Liver (tissue), 9 donors: ENCODE data around the gene SLTM. TPM values are rescaled to one million over a fixed set of nuclear protein-coding genes. Genes with fewer than 3 reads are reported as not detected.

Source experiments
- DNase-seq: peaks from one replicate; pipeline ENCODE4 v3.0.0-alpha.2; 2017; ENCODE audit warnings: low spot score
- H3K27ac ChIP-seq, 2 donors: one replicate each; pipeline ENCODE4 v1.7.0; 2013; ENCODE audit warnings: inconsistent platforms in 2 of 2, low read length in 2 of 2, control low read depth in 1 of 2, low read depth in 1 of 2, mild to moderate bottlenecking in 1 of 2
- H3K27me3 ChIP-seq, 4 donors: one replicate each; pipeline versions ENCODE4 v1.6.1 to v1.7.0; 2013; ENCODE audit warnings: low read length in 3 of 4, inconsistent platforms in 1 of 4, mild to moderate bottlenecking in 1 of 4, moderate library complexity in 1 of 4; ENCODE audit not compliant: control insufficient read depth in 4 of 4, insufficient read depth in 4 of 4
- H3K36me3 ChIP-seq, 4 donors: one replicate each; pipeline versions ENCODE4 v1.6.1 to v1.7.0; 2013; ENCODE audit warnings: low read length in 3 of 4, mild to moderate bottlenecking in 3 of 4, low read depth in 1 of 4, moderate library complexity in 1 of 4; ENCODE audit not compliant: control insufficient read depth in 4 of 4, insufficient read depth in 3 of 4
- H3K4me1 ChIP-seq, 4 donors: one replicate each; pipeline versions ENCODE4 v1.6.1 to v1.7.0; 2013; ENCODE audit warnings: low read length in 3 of 4, mild to moderate bottlenecking in 3 of 4, moderate library complexity in 1 of 4; ENCODE audit not compliant: control insufficient read depth in 4 of 4, insufficient read depth in 4 of 4
- H3K4me3 ChIP-seq, 3 donors: one replicate each; pipeline versions ENCODE4 v1.6.1 to v1.7.0; 2013; ENCODE audit warnings: low read length in 3 of 3, control low read depth in 1 of 3, low read depth in 1 of 3, mild to moderate bottlenecking in 1 of 3
- H3K9ac ChIP-seq, 2 donors: one replicate each; pipeline ENCODE4 v1.7.0; 2013; ENCODE audit warnings: low read length in 2 of 2, mild to moderate bottlenecking in 2 of 2, moderate library complexity in 2 of 2, control low read depth in 1 of 2, low read depth in 1 of 2
- H3K9me3 ChIP-seq, 4 donors: one replicate each; pipeline versions ENCODE4 v1.6.1 to v1.7.0; 2013; ENCODE audit warnings: low read length in 3 of 4; ENCODE audit not compliant: control insufficient read depth in 4 of 4
- ATF3 ChIP-seq: IDR thresholded peaks from 2 replicates; pipeline ENCODE4 v1.6.1; 2016; ENCODE audit warnings: antibody characterized with exemption
- CTCF ChIP-seq: fragments of 150-350 bp; IDR thresholded peaks from 2 replicates; pipeline ENCODE4 v1.5.1; 2017; ENCODE audit warnings: improper control_type of control experiment, low read depth, low read length; ENCODE audit not compliant: missing input control
- FOXA1 ChIP-seq: IDR thresholded peaks from 2 replicates; pipeline ENCODE4 v1.6.1; 2016; ENCODE audit warnings: antibody characterized with exemption
- HNF4G ChIP-seq: IDR thresholded peaks from 2 replicates; pipeline ENCODE4 v1.6.1; 2016; ENCODE audit warnings: antibody characterized with exemption
- JUND ChIP-seq, 2 donors: IDR thresholded peaks; 2 replicates each; pipeline ENCODE4 v1.6.1; 2016; ENCODE audit warnings: antibody characterized with exemption in 2 of 2
- NR2F2 ChIP-seq: IDR thresholded peaks from 2 replicates; pipeline ENCODE4 v1.6.1; 2016; ENCODE audit warnings: antibody characterized with exemption
- RAD21 ChIP-seq, 2 donors: IDR thresholded peaks; 2 replicates each; pipeline ENCODE4 v1.6.1; 2016; ENCODE audit warnings: antibody characterized with exemption in 2 of 2, mild to moderate bottlenecking in 2 of 2
- RXRA ChIP-seq, 2 donors: IDR thresholded peaks; 2 replicates each; pipeline ENCODE4 v1.6.1; 2017 to 2018; ENCODE audit warnings: antibody characterized with exemption in 2 of 2, mild to moderate bottlenecking in 1 of 2
- SP1 ChIP-seq: IDR thresholded peaks from 2 replicates; pipeline ENCODE4 v1.6.1; 2018; ENCODE audit warnings: antibody characterized with exemption, mild to moderate bottlenecking
- TAF1 ChIP-seq: conservative IDR thresholded peaks from 2 replicates; pipeline ENCODE4 v1.6.1; 2016; ENCODE audit warnings: antibody characterized with exemption, mild to moderate bottlenecking
- YY1 ChIP-seq: IDR thresholded peaks from 2 replicates; pipeline ENCODE4 v1.6.1; 2016; ENCODE audit warnings: antibody characterized with exemption, mild to moderate bottlenecking
- polyA plus RNA-seq, 2 donors: library from polyadenylated mRNA; stranded (reverse) in 1 of 2; unstranded in 1 of 2; fragments of 200-250 nt in 1 of 2; fragments of >200 nt in 1 of 2; fragmentation: Nextera tagmentation in 1 of 2; extraction: Ambion mirVana in 1 of 2; gene quantifications; one replicate each; pipeline versions ENCODE4 v1.2.1 to v1.2.3, GENCODE V29; 2013 to 2015
- total RNA-seq, 2 donors: library from RNA; depleted of rRNA; stranded (reverse); fragments of >200 nt; gene quantifications; one replicate each; pipeline ENCODE4 v1.2.3, GENCODE V29; 2014
- TF ChIP-seq, protein P1 (sequence below): IDR thresholded peaks from 2 replicates; pipeline ENCODE4 v1.6.1; 2016; ENCODE audit warnings: antibody characterized with exemption
- TF ChIP-seq, protein P2 (sequence below): IDR thresholded peaks from 2 replicates; pipeline ENCODE4 v1.6.1; 2016; ENCODE audit warnings: antibody characterized with exemption, mild to moderate bottlenecking
- donor health status: healthy.
- donor health status: healthy.
- donor health status: healthy.
- donor health status: healthy.
- donor health status: healthy.

Gene SLTM
- total and polyA plus RNA-seq, 4 donors: 20.4 to 78.1 (median 50.1) TPM

DNA sequence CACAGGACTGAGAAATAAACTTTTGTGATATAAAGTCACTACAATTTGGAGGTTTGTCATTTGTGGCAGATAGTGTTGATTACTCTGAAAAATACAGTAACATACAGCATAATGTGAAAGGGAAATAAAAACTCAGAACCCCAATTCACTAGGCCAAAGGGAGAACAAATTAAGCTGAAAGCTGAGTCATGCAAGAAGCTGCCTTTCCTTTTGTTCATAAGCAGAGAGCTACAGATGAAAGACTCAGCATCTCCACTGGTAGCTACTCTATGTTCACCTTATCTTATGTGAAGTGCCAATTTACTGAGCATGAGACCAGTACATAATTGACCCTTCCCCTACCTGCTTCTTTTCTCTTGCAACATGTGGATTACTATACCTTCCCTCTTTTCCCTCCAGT, 19.3 kb upstream of the SLTM start:
- Histone ChIP-seq H3K4me1 (peaks cover 0 to 3% (median 0%) of the 10 kb centered on the region in 4 donors), H3K27me3 (no peaks in the 10 kb centered on the region)

More for the DNA sequence above, 19.3 kb upstream of the SLTM start:
- Histone ChIP-seq H3K27ac (no peak overlapping the region), H3K9ac (no peak overlapping the region), H3K4me3 (no peak overlapping the region), H3K9me3 (no peaks in the 10 kb centered on the region), H3K36me3 (no peaks in the 10 kb centered on the region)
- TF ChIP-seq ATF3: no peak
- no peak for TF ChIP-seq JUND (IDR thresholded peaks at IDR 0.05)
- TF ChIP-seq, protein P1, sequence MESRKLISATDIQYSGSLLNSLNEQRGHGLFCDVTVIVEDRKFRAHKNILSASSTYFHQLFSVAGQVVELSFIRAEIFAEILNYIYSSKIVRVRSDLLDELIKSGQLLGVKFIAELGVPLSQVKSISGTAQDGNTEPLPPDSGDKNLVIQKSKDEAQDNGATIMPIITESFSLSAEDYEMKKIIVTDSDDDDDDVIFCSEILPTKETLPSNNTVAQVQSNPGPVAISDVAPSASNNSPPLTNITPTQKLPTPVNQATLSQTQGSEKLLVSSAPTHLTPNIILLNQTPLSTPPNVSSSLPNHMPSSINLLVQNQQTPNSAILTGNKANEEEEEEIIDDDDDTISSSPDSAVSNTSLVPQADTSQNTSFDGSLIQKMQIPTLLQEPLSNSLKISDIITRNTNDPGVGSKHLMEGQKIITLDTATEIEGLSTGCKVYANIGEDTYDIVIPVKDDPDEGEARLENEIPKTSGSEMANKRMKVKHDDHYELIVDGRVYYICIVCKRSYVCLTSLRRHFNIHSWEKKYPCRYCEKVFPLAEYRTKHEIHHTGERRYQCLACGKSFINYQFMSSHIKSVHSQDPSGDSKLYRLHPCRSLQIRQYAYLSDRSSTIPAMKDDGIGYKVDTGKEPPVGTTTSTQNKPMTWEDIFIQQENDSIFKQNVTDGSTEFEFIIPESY: no peak
- no peak for TF ChIP-seq CTCF
- no peak for TF ChIP-seq HNF4G
- TF ChIP-seq FOXA1: no peak
- TF ChIP-seq YY1: no peak
- TF ChIP-seq TAF1: no peak
- no peak for TF ChIP-seq RAD21 (IDR thresholded peaks at IDR 0.05)
- TF ChIP-seq RXRA (IDR thresholded peaks at IDR 0.05): no peak
- TF ChIP-seq SP1: no peak
- TF ChIP-seq, protein P2, sequence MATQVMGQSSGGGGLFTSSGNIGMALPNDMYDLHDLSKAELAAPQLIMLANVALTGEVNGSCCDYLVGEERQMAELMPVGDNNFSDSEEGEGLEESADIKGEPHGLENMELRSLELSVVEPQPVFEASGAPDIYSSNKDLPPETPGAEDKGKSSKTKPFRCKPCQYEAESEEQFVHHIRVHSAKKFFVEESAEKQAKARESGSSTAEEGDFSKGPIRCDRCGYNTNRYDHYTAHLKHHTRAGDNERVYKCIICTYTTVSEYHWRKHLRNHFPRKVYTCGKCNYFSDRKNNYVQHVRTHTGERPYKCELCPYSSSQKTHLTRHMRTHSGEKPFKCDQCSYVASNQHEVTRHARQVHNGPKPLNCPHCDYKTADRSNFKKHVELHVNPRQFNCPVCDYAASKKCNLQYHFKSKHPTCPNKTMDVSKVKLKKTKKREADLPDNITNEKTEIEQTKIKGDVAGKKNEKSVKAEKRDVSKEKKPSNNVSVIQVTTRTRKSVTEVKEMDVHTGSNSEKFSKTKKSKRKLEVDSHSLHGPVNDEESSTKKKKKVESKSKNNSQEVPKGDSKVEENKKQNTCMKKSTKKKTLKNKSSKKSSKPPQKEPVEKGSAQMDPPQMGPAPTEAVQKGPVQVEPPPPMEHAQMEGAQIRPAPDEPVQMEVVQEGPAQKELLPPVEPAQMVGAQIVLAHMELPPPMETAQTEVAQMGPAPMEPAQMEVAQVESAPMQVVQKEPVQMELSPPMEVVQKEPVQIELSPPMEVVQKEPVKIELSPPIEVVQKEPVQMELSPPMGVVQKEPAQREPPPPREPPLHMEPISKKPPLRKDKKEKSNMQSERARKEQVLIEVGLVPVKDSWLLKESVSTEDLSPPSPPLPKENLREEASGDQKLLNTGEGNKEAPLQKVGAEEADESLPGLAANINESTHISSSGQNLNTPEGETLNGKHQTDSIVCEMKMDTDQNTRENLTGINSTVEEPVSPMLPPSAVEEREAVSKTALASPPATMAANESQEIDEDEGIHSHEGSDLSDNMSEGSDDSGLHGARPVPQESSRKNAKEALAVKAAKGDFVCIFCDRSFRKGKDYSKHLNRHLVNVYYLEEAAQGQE: no peak
- TF ChIP-seq NR2F2: no peak
- no peak for DNase-seq
